ENCODE results near the gene MSH5. TPM values are rescaled to one million over a fixed set of nuclear protein-coding genes. Genes with fewer than 3 reads are reported as not detected.

MSH5 gene
- polyA plus RNA-seq, 2 of the 4 experiments (the other 2 are of a cell fraction) = 17.4 to 36.5 TPM

- H3K9me3 ChIP-seq = no peaks in the 10 kb centered on the region
- FAIRE-seq = no peak
- TF ChIP-seq NR3C1 (IDR thresholded peaks at IDR 0.05) (no peak), HOXA7 (CRISPR knock-in tag; IDR thresholded peaks at IDR 0.05) (no peak), ZC3H11A (IDR thresholded peaks at IDR 0.05) (no peak), KDM5A (IDR thresholded peaks at IDR 0.05) (peak; percentile 70), EHMT2 (IDR thresholded peaks at IDR 0.05; ENCODE audit: low read depth) (no peak)
- ATAC-seq = peak; percentile 52 to 69
- WGBS (ENCODE audit: missing lambda C conversion rate) = 47% methylated on average over 18 of the region's 36 CpGs
- H3K4me2 ChIP-seq = peak within 1 kb of the TSS; percentile 83
- CTCF ChIA-PET = interaction anchor here (0.6 to 4.7 kb wide), 19 partner anchors 10 to 135 kb away, joined by 3 to 30 read pairs (median 5); partner anchors contain the start of genes LSM2, LY6G5C, LY6G6D and MSH5
- DNase-seq (ENCODE audit: low read depth in 1 of 2, low spot score in 1 of 2) = no peak
- H3K27ac ChIP-seq = peak within 1 kb of the TSS; percentile 76 to 95
- peaks cover 11% of the 10 kb centered on the region for H3K4me1 ChIP-seq
- POLR2A ChIA-PET = interaction anchor here (0.9 to 2.0 kb wide), 3 partner anchors 26 to 98 kb away, joined by 3 to 9 read pairs (median 7); partner anchors contain the start of genes ABHD16A, HSPA1A, HSPA1B and HSPA1L
- H3K4me3 ChIP-seq = peak within 1 kb of the TSS; percentile 58
These were observed 10.9 kb upstream of the MSH5 start, which contains the start of gene DDAH2 for GRCh38 chr6:31728767-31729514. Gene DDAH2 (minus strand): TSS chr6:31729299. CDS start chr6:31729161, 138 bp downstream.

- FAIRE-seq = no peak
- Histone ChIP-seq H3K9me3 (no peaks in the 10 kb centered on the region), H3K27ac (peak overlapping the region; percentile 76 to 95), H3K4me1 (peaks cover 17% of the 10 kb centered on the region), H3K4me2 (peak overlapping the region; percentile 83), H3K4me3 (peak overlapping the region; percentile 58)
- CTCF ChIA-PET = interaction anchor here (0.6 to 4.7 kb wide), 21 partner anchors 10 to 134 kb away, joined by 3 to 30 read pairs (median 5); partner anchors contain the start of genes LSM2, LY6G5C, LY6G6D and MSH5
- POLR2A ChIA-PET = interaction anchor here (0.9 to 2.0 kb wide), 4 partner anchors 10 to 98 kb away, joined by 3 to 9 read pairs (median 6); partner anchors contain the start of genes ABHD16A, HSPA1A, HSPA1B and HSPA1L
- DNase-seq (ENCODE audit: low read depth in 1 of 2, low spot score in 1 of 2) = peak; percentile 80 to 85
- WGBS (ENCODE audit: missing lambda C conversion rate) = under 1% methylated on average over 26 of the region's 29 CpGs
- ATAC-seq = peak; percentile 85 to 88
- TF ChIP-seq SMC3 (IDR thresholded peaks at IDR 0.05) (peak; percentile 66), CHD2 (IDR thresholded peaks at IDR 0.05; ENCODE audit: low read length, partially characterized antibody) (no peak), JUN (IDR thresholded peaks at IDR 0.05) (no peak), MAX (IDR thresholded peaks at IDR 0.05) (peak; percentile 4), HOXB5 (CRISPR knock-in tag; IDR thresholded peaks at IDR 0.05) (peak; percentile 39; the same call in 1 of the 2 replicates), TFCP2L1 (CRISPR knock-in tag; IDR thresholded peaks at IDR 0.05) (no peak), KDM1A (IDR thresholded peaks at IDR 0.05; ENCODE audit: low read depth) (no peak), REST (IDR thresholded peaks at IDR 0.05) (no peak; the same call in 1 of the 2 replicates), TP53 (CRISPR knock-in tag; IDR thresholded peaks at IDR 0.05) (no peak), JUNB (IDR thresholded peaks at IDR 0.05) (no peak), ZFP36 (IDR thresholded peaks at IDR 0.05; ENCODE audit: borderline replicate concordance, partially characterized antibody) (no peak), NFE2L2 (conservative IDR thresholded peaks at IDR 0.05; ENCODE audit: low read length) (no peak), HMGXB4 (CRISPR knock-in tag; IDR thresholded peaks at IDR 0.05; ENCODE audit: borderline replicate concordance) (no peak), HOXB13 (CRISPR knock-in tag; IDR thresholded peaks at IDR 0.05; ENCODE audit: low read depth) (no peak), ZNF302 (CRISPR knock-in tag; IDR thresholded peaks at IDR 0.05) (no peak), POLR2AphosphoS2 (conservative IDR thresholded peaks at IDR 0.05; ENCODE audit: low read length) (no peak), USF2 (IDR thresholded peaks at IDR 0.05) (no peak), ZSCAN20 (CRISPR knock-in tag; IDR thresholded peaks at IDR 0.05) (no peak), ATOH8 (CRISPR knock-in tag; IDR thresholded peaks at IDR 0.05; ENCODE audit: low read depth) (no peak), ZC3H11A (IDR thresholded peaks at IDR 0.05) (no peak), CHD4 (IDR thresholded peaks at IDR 0.05; ENCODE audit: borderline replicate concordance) (no peak), CTCF (IDR thresholded peaks at IDR 0.05) (peak; percentile 68), POLR2A (IDR thresholded peaks at IDR 0.05; ENCODE audit: low read length) (peak; percentile 35)
These were observed 10.3 kb upstream of the MSH5 start for GRCh38 chr6:31729515-31729978.

All from A549 (cell line).